A673 (cell line): ENCODE measurements around the gene KCNMA1. TPM values are rescaled to one million over a fixed set of nuclear protein-coding genes. Genes with fewer than 3 reads are reported as not detected.

Source experiments
- BruUV-seq: library from RNA; stranded (reverse); fragments of 400-500 nt; replicated peaks from 2 replicates; lab custom pipeline; 2021; lab: Mats Ljungman, UMichigan
- CTCF ChIA-PET: fragments of 300-600 bp; sonication (Branson Sonifier 250); formaldehyde crosslinking; loops from one replicate; lab custom pipeline; 2022; ENCODE audit warnings: antibody characterized with exemption; lab: Charles Lee
- POLR2A ChIA-PET: fragments of 300-600 bp; sonication (Branson Sonifier 250); formaldehyde crosslinking; loops from one replicate; lab custom pipeline; 2022; ENCODE audit warnings: antibody characterized with exemption; ENCODE audit not compliant: low non-redundant PET; lab: Charles Lee
- DNase-seq: peaks from one replicate; pipeline ENCODE4 v3.0.0-alpha.2; 2015; ENCODE audit warnings: low spot score
- H3K27ac ChIP-seq: fragments of 200-600 bp; sonication (generic); 2 replicates; pipeline ENCODE4 v1.5.1; 2016; ENCODE audit warnings: mixed run types, low read depth, mild to moderate bottlenecking, mixed read lengths, antibody characterized with exemption, low read length; ENCODE audit not compliant: poor library complexity, severe bottlenecking
- H3K27me3 ChIP-seq: fragments of 200-600 bp; sonication (generic); replicated peaks from 2 replicates; pipeline ENCODE4 v1.6.1; 2017; ENCODE audit warnings: mixed run types, low read depth, mild to moderate bottlenecking, mixed read lengths, antibody characterized with exemption, low read length; ENCODE audit not compliant: insufficient read depth, poor library complexity
- H3K36me3 ChIP-seq: fragments of 200-600 bp; sonication (generic); 2 replicates; pipeline ENCODE4 v1.6.1; 2016; ENCODE audit warnings: mixed run types, mild to moderate bottlenecking, mixed read lengths, antibody characterized with exemption, low read length; ENCODE audit not compliant: insufficient read depth, poor library complexity, severe bottlenecking
- H3K4me1 ChIP-seq: fragments of 200-600 bp; sonication (generic); 2 replicates; pipeline ENCODE4 v1.6.1; 2017; ENCODE audit warnings: mixed run types, mild to moderate bottlenecking, mixed read lengths, antibody characterized with exemption, low read length; ENCODE audit not compliant: insufficient read depth, poor library complexity, severe bottlenecking
- H3K4me3 ChIP-seq: fragments of 200-600 bp; sonication (generic); 2 replicates; pipeline ENCODE4 v1.5.1; 2016; ENCODE audit warnings: low read depth, mixed run types, mild to moderate bottlenecking, mixed read lengths, low read length; ENCODE audit not compliant: poor library complexity, severe bottlenecking
- H3K9me3 ChIP-seq: fragments of 200-600 bp; sonication (generic); 2 replicates; pipeline ENCODE4 v1.6.1; 2016; ENCODE audit warnings: mixed run types, low read depth, mild to moderate bottlenecking, mixed read lengths, antibody characterized with exemption, low read length; ENCODE audit not compliant: poor library complexity, severe bottlenecking
- CTCF ChIP-seq: fragments of 300-800, 200-600 bp; sonication (generic); conservative IDR thresholded peaks from 2 replicates; pipeline ENCODE4 v1.5.1; 2017; ENCODE audit warnings: low read depth, mild to moderate bottlenecking, antibody characterized with exemption, low read length, moderate library complexity, mixed read lengths
- EZH2 ChIP-seq: fragments of 200-600 bp; sonication (generic); IDR thresholded peaks from 2 replicates; pipeline ENCODE4 v1.6.1; 2017; ENCODE audit warnings: borderline replicate concordance, low read depth, mild to moderate bottlenecking, mixed read lengths, antibody characterized with exemption, low read length; ENCODE audit not compliant: poor library complexity, severe bottlenecking
- intact Hi-C: fragments of 100-400 bp; cut with micrococcal nuclease; formaldehyde crosslinking; loops from one replicate; pipeline ENCODE4 v1.10.0; 2022; ENCODE audit not compliant: unreplicated experiment
- total RNA-seq: library from RNA; stranded (reverse); gene quantifications from 2 replicates; pipeline ENCODE4 v1.2.3, GENCODE V29; 2021

KCNMA1 gene
- total RNA-seq, 1 experiment from 2014 or later: 0.84 TPM

GRCh38 chr10:77377034-77377433 lies 260.6 kb downstream of the KCNMA1 start:
- POLR2A ChIA-PET: no interaction called here
- no TSS peak for BruUV-seq

DNA sequence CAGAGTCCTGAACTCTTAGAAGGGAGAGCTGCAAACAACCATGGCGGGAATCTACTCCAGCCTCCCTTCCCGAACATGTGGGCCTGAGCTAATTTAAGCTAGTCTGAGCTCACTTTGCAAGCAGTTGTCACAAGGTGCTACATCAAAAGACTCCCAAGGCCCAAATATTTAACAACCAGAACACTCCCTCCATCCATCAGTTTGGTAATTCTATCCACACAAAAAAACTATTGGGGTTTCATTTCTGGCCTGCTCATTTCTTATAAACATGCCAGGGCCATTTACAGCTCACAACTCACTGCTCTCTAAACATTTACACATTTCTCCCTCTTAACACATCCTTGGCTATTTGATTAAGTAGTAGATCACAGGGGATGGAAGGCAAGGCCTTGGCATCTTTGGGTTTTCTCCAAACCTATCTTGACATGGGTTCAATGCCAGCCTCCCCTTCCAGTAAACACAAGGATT lies 263.4 kb downstream of the KCNMA1 start:
- H3K36me3 ChIP-seq: no peaks in the 10 kb centered on the region
- POLR2A ChIA-PET: no interaction called here
- intact Hi-C loops: no loop called here
- no peak overlapping the region for H3K4me3 ChIP-seq
- H3K9me3 ChIP-seq: no peaks in the 10 kb centered on the region
- no peaks in the 10 kb centered on the region for H3K27me3 ChIP-seq
- CTCF ChIA-PET: no interaction called here
- DNase-seq: no peak
- no TSS peak for BruUV-seq
- no peak overlapping the region for H3K27ac ChIP-seq
- TF ChIP-seq CTCF (no peak), EZH2 (no peak)
- no peaks in the 10 kb centered on the region for H3K4me1 ChIP-seq

More at GRCh38 chr10:77377034-77377433, 260.6 kb downstream of the KCNMA1 start:
- Histone ChIP-seq H3K27me3 (peaks cover 14% of the 10 kb centered on the region), H3K9me3 (no peaks in the 10 kb centered on the region), H3K36me3 (no peaks in the 10 kb centered on the region), H3K27ac (no peak overlapping the region), H3K4me1 (no peaks in the 10 kb centered on the region), H3K4me3 (no peak overlapping the region)
- CTCF ChIA-PET: no interaction called here
- no peak for TF ChIP-seq CTCF
- no peak for DNase-seq
- intact Hi-C loops: no loop called here

DNA sequence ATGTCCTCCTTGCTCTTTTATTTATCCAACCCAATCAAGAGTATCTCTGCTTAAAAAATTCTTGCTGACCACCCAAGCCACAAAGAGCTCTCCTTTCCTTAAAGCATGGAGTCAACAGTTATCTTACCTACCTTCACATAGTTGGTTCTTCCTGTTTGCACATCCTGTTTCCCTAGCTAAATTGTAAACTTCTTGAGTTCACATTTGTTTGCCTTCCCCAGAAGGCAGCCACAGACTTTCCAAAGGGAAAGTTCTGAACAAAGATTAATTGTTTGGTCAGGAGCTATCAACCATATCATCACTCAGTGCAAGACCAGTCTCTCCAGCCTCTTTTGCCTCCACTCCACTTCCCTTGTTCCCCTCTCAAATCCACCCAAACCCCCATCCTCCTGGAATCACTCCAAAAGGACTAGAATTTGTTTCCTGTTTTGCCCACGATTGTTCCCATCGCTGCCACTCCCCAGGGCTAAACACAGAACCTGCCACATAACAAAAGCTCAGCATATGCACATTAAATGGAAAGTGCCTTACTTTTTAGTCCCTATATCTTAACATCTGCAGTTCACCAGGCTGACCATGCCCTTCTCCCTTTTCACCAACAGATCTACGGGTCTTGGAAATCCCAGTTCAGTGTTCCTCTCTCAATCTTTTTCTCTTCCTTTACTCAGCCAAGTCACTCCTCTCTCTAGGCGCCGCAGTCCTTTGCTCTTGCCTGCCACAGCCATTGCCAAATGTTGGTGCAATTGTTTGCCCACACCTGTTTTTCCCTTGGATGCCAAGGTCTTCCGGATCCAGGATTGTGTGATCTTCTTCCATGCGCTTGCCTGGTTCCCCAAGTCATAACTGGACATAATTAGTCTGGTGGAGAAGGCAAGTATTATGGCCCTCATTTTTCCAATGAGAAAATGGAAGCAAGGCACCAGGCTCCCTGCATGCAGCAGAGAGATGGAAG lies 265.5 kb downstream of the KCNMA1 start:
- Histone ChIP-seq H3K27me3 (no peaks in the 10 kb centered on the region), H3K9me3 (no peaks in the 10 kb centered on the region), H3K4me3 (no peak overlapping the region), H3K27ac (no peak overlapping the region), H3K4me1 (no peaks in the 10 kb centered on the region), H3K36me3 (no peaks in the 10 kb centered on the region)
- DNase-seq: no peak
- intact Hi-C loops: no loop called here
- BruUV-seq: no TSS peak
- TF ChIP-seq CTCF: no peak
- no peak for TF ChIP-seq EZH2
- CTCF ChIA-PET: no interaction called here
- POLR2A ChIA-PET: no interaction called here
